Liver (tissue), 9 donors: ENCODE data around the gene DHDDS. TPM values are rescaled to one million over a fixed set of nuclear protein-coding genes. Genes with fewer than 3 reads are reported as not detected.

ENCODE experiments used
- DNase-seq: peaks from one replicate; pipeline ENCODE4 v3.0.0-alpha.2; 2017; ENCODE audit warnings: low spot score
- H3K27ac ChIP-seq, 2 donors: one replicate each; pipeline ENCODE4 v1.7.0; 2013; ENCODE audit warnings: inconsistent platforms in 2 of 2, low read length in 2 of 2, control low read depth in 1 of 2, low read depth in 1 of 2, mild to moderate bottlenecking in 1 of 2
- H3K27me3 ChIP-seq, 4 donors: one replicate each; pipeline versions ENCODE4 v1.6.1 to v1.7.0; 2013; ENCODE audit warnings: low read length in 3 of 4, inconsistent platforms in 1 of 4, mild to moderate bottlenecking in 1 of 4, moderate library complexity in 1 of 4; ENCODE audit not compliant: control insufficient read depth in 4 of 4, insufficient read depth in 4 of 4
- H3K36me3 ChIP-seq, 4 donors: one replicate each; pipeline versions ENCODE4 v1.6.1 to v1.7.0; 2013; ENCODE audit warnings: low read length in 3 of 4, mild to moderate bottlenecking in 3 of 4, low read depth in 1 of 4, moderate library complexity in 1 of 4; ENCODE audit not compliant: control insufficient read depth in 4 of 4, insufficient read depth in 3 of 4
- H3K4me1 ChIP-seq, 4 donors: one replicate each; pipeline versions ENCODE4 v1.6.1 to v1.7.0; 2013; ENCODE audit warnings: low read length in 3 of 4, mild to moderate bottlenecking in 3 of 4, moderate library complexity in 1 of 4; ENCODE audit not compliant: control insufficient read depth in 4 of 4, insufficient read depth in 4 of 4
- H3K4me3 ChIP-seq, 3 donors: one replicate each; pipeline versions ENCODE4 v1.6.1 to v1.7.0; 2013; ENCODE audit warnings: low read length in 3 of 3, control low read depth in 1 of 3, low read depth in 1 of 3, mild to moderate bottlenecking in 1 of 3
- H3K9ac ChIP-seq, 2 donors: one replicate each; pipeline ENCODE4 v1.7.0; 2013; ENCODE audit warnings: low read length in 2 of 2, mild to moderate bottlenecking in 2 of 2, moderate library complexity in 2 of 2, control low read depth in 1 of 2, low read depth in 1 of 2
- H3K9me3 ChIP-seq, 4 donors: one replicate each; pipeline versions ENCODE4 v1.6.1 to v1.7.0; 2013; ENCODE audit warnings: low read length in 3 of 4; ENCODE audit not compliant: control insufficient read depth in 4 of 4
- CTCF ChIP-seq: fragments of 150-350 bp; IDR thresholded peaks from 2 replicates; pipeline ENCODE4 v1.5.1; 2017; ENCODE audit warnings: improper control_type of control experiment, low read depth, low read length; ENCODE audit not compliant: missing input control
- EGR1 ChIP-seq, 2 donors: IDR thresholded peaks; 2 replicates each; pipeline ENCODE4 v1.6.1; 2016 to 2018; ENCODE audit warnings: antibody characterized with exemption in 2 of 2, low read depth in 2 of 2
- FOXA2 ChIP-seq: IDR thresholded peaks from 2 replicates; pipeline ENCODE4 v1.6.1; 2016; ENCODE audit warnings: antibody characterized with exemption
- GABPA ChIP-seq, 2 donors: IDR thresholded peaks in 1 of 2; conservative IDR thresholded peaks in 1 of 2; 2 replicates each; pipeline ENCODE4 v1.6.1; 2016; ENCODE audit warnings: antibody characterized with exemption in 2 of 2, mild to moderate bottlenecking in 1 of 2, moderate library complexity in 1 of 2
- HNF4A ChIP-seq, 2 donors: conservative IDR thresholded peaks; 2 replicates each; pipeline ENCODE4 v1.6.1; 2016; ENCODE audit warnings: antibody characterized with exemption in 2 of 2, mild to moderate bottlenecking in 2 of 2
- HNF4G ChIP-seq: IDR thresholded peaks from 2 replicates; pipeline ENCODE4 v1.6.1; 2016; ENCODE audit warnings: antibody characterized with exemption
- JUND ChIP-seq, 2 donors: IDR thresholded peaks; 2 replicates each; pipeline ENCODE4 v1.6.1; 2016; ENCODE audit warnings: antibody characterized with exemption in 2 of 2
- NR2F2 ChIP-seq: IDR thresholded peaks from 2 replicates; pipeline ENCODE4 v1.6.1; 2016; ENCODE audit warnings: antibody characterized with exemption
- RAD21 ChIP-seq, 2 donors: IDR thresholded peaks; 2 replicates each; pipeline ENCODE4 v1.6.1; 2016; ENCODE audit warnings: antibody characterized with exemption in 2 of 2, mild to moderate bottlenecking in 2 of 2
- RXRA ChIP-seq, 2 donors: IDR thresholded peaks; 2 replicates each; pipeline ENCODE4 v1.6.1; 2017 to 2018; ENCODE audit warnings: antibody characterized with exemption in 2 of 2, mild to moderate bottlenecking in 1 of 2
- SP1 ChIP-seq: IDR thresholded peaks from 2 replicates; pipeline ENCODE4 v1.6.1; 2018; ENCODE audit warnings: antibody characterized with exemption, mild to moderate bottlenecking
- TAF1 ChIP-seq: conservative IDR thresholded peaks from 2 replicates; pipeline ENCODE4 v1.6.1; 2016; ENCODE audit warnings: antibody characterized with exemption, mild to moderate bottlenecking
- YY1 ChIP-seq: IDR thresholded peaks from 2 replicates; pipeline ENCODE4 v1.6.1; 2016; ENCODE audit warnings: antibody characterized with exemption, mild to moderate bottlenecking
- ZBTB33 ChIP-seq: IDR thresholded peaks from 2 replicates; pipeline ENCODE4 v1.6.1; 2016; ENCODE audit warnings: antibody characterized with exemption
- WGBS: extraction: QIAGEN DNeasy Blood & Tissue Kit; methylation state at CpG from one replicate; pipeline ENCODE4 v1.1.7; 2013; 5-methylcytosine and 5-hydroxymethylcytosine counted together
- polyA plus RNA-seq, 2 donors: library from polyadenylated mRNA; stranded (reverse) in 1 of 2; unstranded in 1 of 2; fragments of 200-250 nt in 1 of 2; fragments of >200 nt in 1 of 2; fragmentation: Nextera tagmentation in 1 of 2; extraction: Ambion mirVana in 1 of 2; gene quantifications; one replicate each; pipeline versions ENCODE4 v1.2.1 to v1.2.3, GENCODE V29; 2013 to 2015
- total RNA-seq, 2 donors: library from RNA; depleted of rRNA; stranded (reverse); fragments of >200 nt; gene quantifications; one replicate each; pipeline ENCODE4 v1.2.3, GENCODE V29; 2014
- TF ChIP-seq, protein P1 (sequence below): IDR thresholded peaks from 2 replicates; pipeline ENCODE4 v1.6.1; 2016; ENCODE audit warnings: antibody characterized with exemption, mild to moderate bottlenecking
- TF ChIP-seq, protein P2 (sequence below): IDR thresholded peaks from 2 replicates; pipeline ENCODE4 v1.6.1; 2016; ENCODE audit warnings: antibody characterized with exemption
- TF ChIP-seq, protein P3 (sequence below): IDR thresholded peaks from 2 replicates; pipeline ENCODE4 v1.6.1; 2016; ENCODE audit warnings: antibody characterized with exemption
- donor health status: healthy.
- donor health status: healthy.
- donor health status: healthy.
- donor health status: healthy.
- donor health status: healthy.

DHDDS gene
- total and polyA plus RNA-seq, 4 donors: 10.6 to 21.7 (median 16.6) TPM

- TF ChIP-seq CTCF (no peak), EGR1 (IDR thresholded peaks at IDR 0.05; ENCODE audit: low read depth in 2 of 2) (no peak), RXRA (IDR thresholded peaks at IDR 0.05) (no peak), RAD21 (IDR thresholded peaks at IDR 0.05) (no peak), ZBTB33 (no peak), HNF4G (no peak), GABPA (IDR thresholded peaks at IDR 0.05 in 1 of 2, conservative IDR thresholded peaks at IDR 0.05 in 1 of 2) (no peak), TAF1 (no peak), YY1 (no peak)
- no peak overlapping the region for H3K27ac ChIP-seq
- no peak overlapping the region for H3K9ac ChIP-seq
- DNase-seq: no peak
- no peak overlapping the region for H3K4me3 ChIP-seq
- no peaks in the 10 kb centered on the region for H3K36me3 ChIP-seq
- H3K27me3 ChIP-seq: peaks cover 0 to 3% (median 1%) of the 10 kb centered on the region in 4 donors
- H3K9me3 ChIP-seq: no peaks in the 10 kb centered on the region
- WGBS: 50% methylated on average over 5 of the region's 5 CpGs
- H3K4me1 ChIP-seq: no peaks in the 10 kb centered on the region
Measured at GRCh38 chr1:26418865-26419349, 13.2 kb upstream of the DHDDS start.

- WGBS: 84% methylated on average over 2 of the region's 2 CpGs
- DNase-seq: no peak
- peaks cover 0 to 3% (median 1%) of the 10 kb centered on the region in 4 donors for H3K27me3 ChIP-seq
- no peak overlapping the region for H3K9ac ChIP-seq
- H3K36me3 ChIP-seq: no peaks in the 10 kb centered on the region
- H3K4me1 ChIP-seq: no peaks in the 10 kb centered on the region
- H3K4me3 ChIP-seq: no peak overlapping the region
- TF ChIP-seq SP1: no peak
- TF ChIP-seq FOXA2: no peak
- no peak for TF ChIP-seq CTCF
- TF ChIP-seq, protein P1, sequence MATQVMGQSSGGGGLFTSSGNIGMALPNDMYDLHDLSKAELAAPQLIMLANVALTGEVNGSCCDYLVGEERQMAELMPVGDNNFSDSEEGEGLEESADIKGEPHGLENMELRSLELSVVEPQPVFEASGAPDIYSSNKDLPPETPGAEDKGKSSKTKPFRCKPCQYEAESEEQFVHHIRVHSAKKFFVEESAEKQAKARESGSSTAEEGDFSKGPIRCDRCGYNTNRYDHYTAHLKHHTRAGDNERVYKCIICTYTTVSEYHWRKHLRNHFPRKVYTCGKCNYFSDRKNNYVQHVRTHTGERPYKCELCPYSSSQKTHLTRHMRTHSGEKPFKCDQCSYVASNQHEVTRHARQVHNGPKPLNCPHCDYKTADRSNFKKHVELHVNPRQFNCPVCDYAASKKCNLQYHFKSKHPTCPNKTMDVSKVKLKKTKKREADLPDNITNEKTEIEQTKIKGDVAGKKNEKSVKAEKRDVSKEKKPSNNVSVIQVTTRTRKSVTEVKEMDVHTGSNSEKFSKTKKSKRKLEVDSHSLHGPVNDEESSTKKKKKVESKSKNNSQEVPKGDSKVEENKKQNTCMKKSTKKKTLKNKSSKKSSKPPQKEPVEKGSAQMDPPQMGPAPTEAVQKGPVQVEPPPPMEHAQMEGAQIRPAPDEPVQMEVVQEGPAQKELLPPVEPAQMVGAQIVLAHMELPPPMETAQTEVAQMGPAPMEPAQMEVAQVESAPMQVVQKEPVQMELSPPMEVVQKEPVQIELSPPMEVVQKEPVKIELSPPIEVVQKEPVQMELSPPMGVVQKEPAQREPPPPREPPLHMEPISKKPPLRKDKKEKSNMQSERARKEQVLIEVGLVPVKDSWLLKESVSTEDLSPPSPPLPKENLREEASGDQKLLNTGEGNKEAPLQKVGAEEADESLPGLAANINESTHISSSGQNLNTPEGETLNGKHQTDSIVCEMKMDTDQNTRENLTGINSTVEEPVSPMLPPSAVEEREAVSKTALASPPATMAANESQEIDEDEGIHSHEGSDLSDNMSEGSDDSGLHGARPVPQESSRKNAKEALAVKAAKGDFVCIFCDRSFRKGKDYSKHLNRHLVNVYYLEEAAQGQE: no peak
- no peak for TF ChIP-seq JUND (IDR thresholded peaks at IDR 0.05)
- TF ChIP-seq YY1: no peak
- TF ChIP-seq, protein P2, sequence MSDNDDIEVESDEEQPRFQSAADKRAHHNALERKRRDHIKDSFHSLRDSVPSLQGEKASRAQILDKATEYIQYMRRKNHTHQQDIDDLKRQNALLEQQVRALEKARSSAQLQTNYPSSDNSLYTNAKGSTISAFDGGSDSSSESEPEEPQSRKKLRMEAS: no peak
- no peak for TF ChIP-seq HNF4A (conservative IDR thresholded peaks at IDR 0.05)
- TF ChIP-seq, protein P3, sequence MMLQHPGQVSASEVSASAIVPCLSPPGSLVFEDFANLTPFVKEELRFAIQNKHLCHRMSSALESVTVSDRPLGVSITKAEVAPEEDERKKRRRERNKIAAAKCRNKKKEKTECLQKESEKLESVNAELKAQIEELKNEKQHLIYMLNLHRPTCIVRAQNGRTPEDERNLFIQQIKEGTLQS: no peak
- TF ChIP-seq NR2F2: no peak
- TF ChIP-seq ZBTB33: no peak
- no peak overlapping the region for H3K27ac ChIP-seq
- no peaks in the 10 kb centered on the region for H3K9me3 ChIP-seq
Measured at GRCh38 chr1:26419494-26419893, 12.6 kb upstream of the DHDDS start.
